Measurements from ENCODE around the gene ADORA1.

ADORA1 gene

DNA sequence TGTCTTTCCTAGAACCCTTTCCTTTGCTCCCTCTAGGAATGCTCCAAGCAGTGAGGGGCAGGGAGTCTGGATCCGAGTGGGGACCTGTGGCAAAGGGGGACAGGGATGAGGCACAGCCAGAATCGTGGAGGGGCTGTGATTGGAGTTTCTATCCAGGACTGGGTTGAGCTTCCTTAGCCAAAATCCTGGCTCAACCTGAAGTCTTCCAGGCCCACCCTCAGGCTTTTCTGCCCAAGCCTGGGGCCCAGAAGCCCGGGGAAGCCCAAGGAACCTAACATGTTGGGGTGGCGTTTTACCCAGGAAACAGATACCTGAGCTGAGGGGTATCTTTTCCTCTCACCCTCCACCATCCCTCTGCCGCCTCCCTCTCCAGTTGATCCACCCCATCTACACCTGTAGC is 47.1 kb upstream of the ADORA1 start:
- no peak overlapping the region for H3K4me3 ChIP-seq (ENCODE audit: low read depth in 1 of 2, low read length in 2 of 2)
- ATAC-seq (ENCODE audit: insufficient read depth, low read depth) (no peak), DNase-seq (no peak)
- H2AFZ ChIP-seq (ENCODE audit: low read depth, low read length), result no peak overlapping the region
- peaks cover 3% of the 10 kb centered on the region; the same call in 1 of the 2 replicates for H4K20me1 ChIP-seq (ENCODE audit: insufficient read depth, low read length)
- H3K4me2 ChIP-seq (ENCODE audit: insufficient read depth, low read length), result no peak overlapping the region
- H3K27ac ChIP-seq (ENCODE audit: low read length), result no peak overlapping the region
- H3K4me1 ChIP-seq (ENCODE audit: insufficient read depth, low read length), result no peaks in the 10 kb centered on the region
- H3K9ac ChIP-seq (ENCODE audit: low read depth, low read length), result no peak overlapping the region
- peaks cover 34% of the 10 kb centered on the region for H3K27me3 ChIP-seq (ENCODE audit: insufficient read depth, low read length, poor library complexity)
- TF ChIP-seq, protein P1, sequence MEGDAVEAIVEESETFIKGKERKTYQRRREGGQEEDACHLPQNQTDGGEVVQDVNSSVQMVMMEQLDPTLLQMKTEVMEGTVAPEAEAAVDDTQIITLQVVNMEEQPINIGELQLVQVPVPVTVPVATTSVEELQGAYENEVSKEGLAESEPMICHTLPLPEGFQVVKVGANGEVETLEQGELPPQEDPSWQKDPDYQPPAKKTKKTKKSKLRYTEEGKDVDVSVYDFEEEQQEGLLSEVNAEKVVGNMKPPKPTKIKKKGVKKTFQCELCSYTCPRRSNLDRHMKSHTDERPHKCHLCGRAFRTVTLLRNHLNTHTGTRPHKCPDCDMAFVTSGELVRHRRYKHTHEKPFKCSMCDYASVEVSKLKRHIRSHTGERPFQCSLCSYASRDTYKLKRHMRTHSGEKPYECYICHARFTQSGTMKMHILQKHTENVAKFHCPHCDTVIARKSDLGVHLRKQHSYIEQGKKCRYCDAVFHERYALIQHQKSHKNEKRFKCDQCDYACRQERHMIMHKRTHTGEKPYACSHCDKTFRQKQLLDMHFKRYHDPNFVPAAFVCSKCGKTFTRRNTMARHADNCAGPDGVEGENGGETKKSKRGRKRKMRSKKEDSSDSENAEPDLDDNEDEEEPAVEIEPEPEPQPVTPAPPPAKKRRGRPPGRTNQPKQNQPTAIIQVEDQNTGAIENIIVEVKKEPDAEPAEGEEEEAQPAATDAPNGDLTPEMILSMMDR (IDR thresholded peaks at IDR 0.05; ENCODE audit: borderline replicate concordance, extremely low read depth, low read length, poor library complexity, severe bottlenecking), result no peak
- no peak for TF ChIP-seq EZH2 (IDR thresholded peaks at IDR 0.05; ENCODE audit: borderline replicate concordance, low read depth, low read length, severe bottlenecking)
- H3K9me3 ChIP-seq (ENCODE audit: insufficient read depth, low read length, severe bottlenecking), result no peaks in the 10 kb centered on the region
- no peaks in the 10 kb centered on the region for H3K36me3 ChIP-seq (ENCODE audit: insufficient read depth, low read length)
- no peaks in the 10 kb centered on the region for H3K79me2 ChIP-seq (ENCODE audit: insufficient read depth, low read length)

DNA sequence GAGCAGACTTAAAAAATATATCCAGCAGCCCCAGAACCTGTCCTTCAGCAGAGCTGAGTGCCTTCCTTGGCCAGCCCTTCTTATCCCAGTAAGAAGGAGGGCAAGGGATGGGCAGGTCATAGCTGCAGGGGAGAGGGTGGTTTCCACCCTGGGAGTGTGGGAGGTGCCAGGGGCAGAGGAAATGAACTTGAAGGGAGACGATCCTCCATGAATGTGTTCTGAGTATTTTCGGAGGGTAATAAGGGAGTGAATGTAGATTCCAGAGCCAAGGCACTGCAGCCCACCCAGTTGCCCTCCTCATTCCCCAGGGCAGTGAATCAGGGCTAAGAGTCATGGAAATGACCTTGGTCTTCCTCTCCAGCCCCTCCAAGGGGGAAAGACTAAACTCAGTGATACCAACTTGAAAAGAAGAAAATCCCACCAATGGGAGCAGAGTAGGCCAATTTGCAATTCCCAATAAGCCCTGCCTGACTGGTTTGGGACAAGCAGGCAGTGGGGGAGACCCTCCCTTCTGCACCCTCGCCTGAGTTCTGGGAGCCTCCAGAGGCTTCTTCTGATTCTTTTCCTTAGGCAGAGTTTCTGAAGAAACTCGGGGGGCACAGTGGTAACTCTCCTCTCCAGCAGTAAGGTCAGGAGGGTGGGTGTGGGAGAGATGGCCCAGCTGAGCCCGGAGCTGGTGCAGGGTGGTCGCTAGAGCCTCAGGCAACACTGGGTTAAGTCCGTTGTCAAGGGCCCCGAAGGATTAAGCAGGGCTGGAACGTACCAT is 45.9 kb upstream of the ADORA1 start:
- no peak for ATAC-seq (ENCODE audit: insufficient read depth, low read depth)
- TF ChIP-seq EZH2 (IDR thresholded peaks at IDR 0.05; ENCODE audit: borderline replicate concordance, low read depth, low read length, severe bottlenecking), result no peak
- TF ChIP-seq, protein P1 (IDR thresholded peaks at IDR 0.05; ENCODE audit: borderline replicate concordance, extremely low read depth, low read length, poor library complexity, severe bottlenecking), result no peak
- Histone ChIP-seq H3K27me3 (ENCODE audit: insufficient read depth, low read length, poor library complexity) (peaks cover 34% of the 10 kb centered on the region), H3K4me1 (ENCODE audit: insufficient read depth, low read length) (no peaks in the 10 kb centered on the region), H4K20me1 (ENCODE audit: insufficient read depth, low read length) (peaks cover 3% of the 10 kb centered on the region; the same call in 1 of the 2 replicates), H3K9me3 (ENCODE audit: insufficient read depth, low read length, severe bottlenecking) (no peaks in the 10 kb centered on the region), H3K79me2 (ENCODE audit: insufficient read depth, low read length) (no peaks in the 10 kb centered on the region), H3K4me3 (ENCODE audit: low read depth in 1 of 2, low read length in 2 of 2) (no peak overlapping the region), H3K4me2 (ENCODE audit: insufficient read depth, low read length) (no peak overlapping the region), H3K9ac (ENCODE audit: low read depth, low read length) (no peak overlapping the region), H3K27ac (ENCODE audit: low read length) (no peak overlapping the region), H3K36me3 (ENCODE audit: insufficient read depth, low read length) (no peaks in the 10 kb centered on the region), H2AFZ (ENCODE audit: low read depth, low read length) (no peak overlapping the region)
- DNase-seq, result no peak

DNA sequence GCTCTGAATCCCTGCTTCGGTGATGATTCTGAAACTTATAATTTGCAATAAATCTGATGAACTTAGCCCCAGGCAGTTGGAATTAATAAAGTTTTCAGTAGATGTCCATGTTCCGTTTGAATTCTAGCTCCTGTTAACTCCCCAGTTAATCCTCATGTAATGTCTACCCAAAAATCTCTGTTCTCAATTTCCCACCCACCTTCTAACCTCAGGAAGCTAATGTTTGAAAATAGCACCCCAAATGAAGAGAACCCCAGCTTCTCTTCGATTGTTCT is 45.4 kb upstream of the ADORA1 start:
- ATAC-seq (ENCODE audit: insufficient read depth, low read depth) (no peak), DNase-seq (no peak)
- Histone ChIP-seq H3K9me3 (ENCODE audit: insufficient read depth, low read length, severe bottlenecking) (no peaks in the 10 kb centered on the region), H3K4me3 (ENCODE audit: low read depth in 1 of 2, low read length in 2 of 2) (no peak overlapping the region), H2AFZ (ENCODE audit: low read depth, low read length) (no peak overlapping the region), H3K9ac (ENCODE audit: low read depth, low read length) (no peak overlapping the region), H3K79me2 (ENCODE audit: insufficient read depth, low read length) (no peaks in the 10 kb centered on the region), H3K27ac (ENCODE audit: low read length) (no peak overlapping the region), H3K4me2 (ENCODE audit: insufficient read depth, low read length) (no peak overlapping the region), H3K4me1 (ENCODE audit: insufficient read depth, low read length) (no peaks in the 10 kb centered on the region), H3K27me3 (ENCODE audit: insufficient read depth, low read length, poor library complexity) (peaks cover 37% of the 10 kb centered on the region), H4K20me1 (ENCODE audit: insufficient read depth, low read length) (0 out of 2 replicates have a peak, but pooled peaks cover 3% of the 10 kb centered on the region), H3K36me3 (ENCODE audit: insufficient read depth, low read length) (no peaks in the 10 kb centered on the region)
- TF ChIP-seq, protein P1 (IDR thresholded peaks at IDR 0.05; ENCODE audit: borderline replicate concordance, extremely low read depth, low read length, poor library complexity, severe bottlenecking), result no peak
- TF ChIP-seq EZH2 (IDR thresholded peaks at IDR 0.05; ENCODE audit: borderline replicate concordance, low read depth, low read length, severe bottlenecking), result no peak
